Mononuclear cell (primary cell): Measurements from ENCODE around the gene FITM1. TPM values are rescaled to one million over a fixed set of nuclear protein-coding genes. Genes with fewer than 3 reads are reported as not detected.
A peak's percentile ranks its signal among the peaks of the same experiment; 100 is the strongest.

ENCODE experiments used
- H3K27me3 ChIP-seq: 2 replicates; pipeline ENCODE4 v1.6.0; 2011; ENCODE audit warnings: low read length, control low read depth; ENCODE audit not compliant: insufficient read depth
- H3K4me1 ChIP-seq: 2 replicates; pipeline ENCODE4 v1.5.1; 2011; ENCODE audit warnings: mild to moderate bottlenecking, low read length, control low read depth; ENCODE audit not compliant: insufficient read depth
- H3K4me3 ChIP-seq: 2 replicates; pipeline ENCODE4 v1.5.1; 2011; ENCODE audit warnings: mild to moderate bottlenecking, low read length, moderate library complexity
- H3K9me3 ChIP-seq: 2 replicates; pipeline ENCODE4 v1.5.1; 2011; ENCODE audit warnings: low read depth, mild to moderate bottlenecking, control low read depth, low read length
- total RNA-seq: library from RNA; depleted of rRNA; stranded (reverse); fragments of >200 nt; gene quantifications from one replicate; pipeline ENCODE4 v1.2.3, GENCODE V29; 2012

FITM1 gene
- total RNA-seq, 1 donor: 0.42 TPM

DNA sequence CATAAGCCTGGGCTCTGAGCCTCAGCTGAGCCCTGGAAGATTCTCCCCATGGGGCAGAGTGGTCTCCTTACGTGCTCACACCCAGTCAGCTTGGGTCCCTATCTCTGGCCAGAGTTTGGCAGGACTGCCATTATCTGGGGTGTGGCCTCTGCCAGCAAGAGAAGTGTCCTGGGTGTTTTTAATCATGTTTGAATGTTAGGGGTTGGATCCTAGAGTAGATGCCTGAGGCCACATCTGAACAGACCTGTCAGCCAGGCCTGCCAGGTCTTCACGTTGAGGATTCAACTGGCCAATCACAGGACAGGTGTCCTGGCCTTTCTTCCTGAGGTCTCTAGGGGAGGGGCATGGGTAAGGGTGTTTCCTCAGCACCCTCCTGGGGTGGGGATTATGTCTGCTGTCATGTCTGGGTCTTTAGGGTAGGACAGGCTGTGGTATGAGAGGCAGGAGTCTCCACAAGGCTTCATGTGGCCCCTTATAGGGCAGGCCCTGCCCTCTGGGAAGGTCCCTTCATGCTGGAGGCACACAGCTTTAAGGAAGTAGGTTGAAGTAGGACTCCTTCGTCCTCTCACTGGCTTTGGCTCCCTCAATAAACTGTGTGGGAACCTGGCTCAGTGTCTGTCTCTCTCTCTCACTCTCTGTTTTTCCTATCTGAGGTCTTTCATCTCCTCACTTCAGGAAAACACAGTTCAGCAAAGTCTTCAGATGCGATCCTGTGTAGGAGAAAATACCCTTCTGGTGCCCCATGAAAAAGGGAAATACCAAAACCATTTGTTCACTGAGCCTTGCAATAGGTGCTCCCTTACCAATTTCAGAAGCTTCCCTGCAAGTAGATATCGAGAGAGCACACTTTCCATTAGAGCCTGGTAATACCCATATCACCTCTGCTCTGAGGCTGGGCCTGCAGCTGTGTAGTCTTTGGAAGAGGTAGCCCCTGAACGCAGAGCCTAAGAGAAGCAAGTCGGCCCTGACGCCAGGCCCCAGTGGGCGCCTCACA lies 6.7 kb upstream of the FITM1 start:
- Histone ChIP-seq H3K9me3 (no peaks in the 10 kb centered on the region), H3K27me3 (no peaks in the 10 kb centered on the region), H3K4me3 (no peak overlapping the region), H3K4me1 (no peaks in the 10 kb centered on the region)

DNA sequence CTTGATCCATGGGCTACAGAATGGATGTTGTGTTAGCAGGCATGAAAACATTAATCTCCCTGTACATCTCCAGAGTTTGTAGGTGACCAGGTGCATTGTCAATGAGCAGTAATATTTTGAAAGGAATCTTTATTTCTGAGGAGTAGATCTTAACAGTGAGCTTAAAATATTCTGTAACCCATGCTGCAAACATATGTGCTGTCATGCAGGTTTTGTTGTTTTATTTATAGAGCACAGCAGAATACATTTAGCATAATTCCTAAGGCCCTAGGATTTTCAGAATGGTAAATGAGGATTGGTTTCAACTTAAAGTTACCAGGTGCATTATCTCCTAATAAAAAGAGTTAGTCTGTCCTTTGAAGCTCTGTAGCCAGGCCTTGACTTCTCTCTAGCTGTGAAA lies 3.5 kb upstream of the FITM1 start:
- Histone ChIP-seq H3K4me3 (no peak overlapping the region), H3K4me1 (peaks cover 4% of the 10 kb centered on the region), H3K9me3 (no peaks in the 10 kb centered on the region), H3K27me3 (no peaks in the 10 kb centered on the region)

DNA sequence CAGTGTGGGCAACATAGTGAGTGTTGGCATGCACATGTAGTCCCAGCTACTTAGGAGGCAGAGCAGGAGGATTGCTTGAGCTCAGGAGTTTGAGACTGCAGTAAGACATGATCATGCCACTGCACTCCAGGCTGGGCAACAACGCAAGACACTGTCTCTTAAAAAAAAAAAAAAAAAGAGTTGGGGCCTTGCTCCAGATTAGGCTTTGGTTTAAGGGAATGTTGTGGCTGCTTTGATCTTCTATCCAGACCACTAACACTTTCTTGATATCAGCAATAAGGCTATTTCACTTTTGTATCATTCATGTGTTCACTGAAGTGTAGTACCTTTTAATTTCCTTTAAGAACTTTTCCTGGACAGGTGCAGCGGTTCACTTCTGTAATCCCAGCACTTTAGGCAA lies 2.8 kb upstream of the FITM1 start:
- peaks cover 12% of the 10 kb centered on the region for H3K4me1 ChIP-seq
- no peaks in the 10 kb centered on the region for H3K9me3 ChIP-seq
- H3K27me3 ChIP-seq: no peaks in the 10 kb centered on the region
- no peak overlapping the region for H3K4me3 ChIP-seq

DNA sequence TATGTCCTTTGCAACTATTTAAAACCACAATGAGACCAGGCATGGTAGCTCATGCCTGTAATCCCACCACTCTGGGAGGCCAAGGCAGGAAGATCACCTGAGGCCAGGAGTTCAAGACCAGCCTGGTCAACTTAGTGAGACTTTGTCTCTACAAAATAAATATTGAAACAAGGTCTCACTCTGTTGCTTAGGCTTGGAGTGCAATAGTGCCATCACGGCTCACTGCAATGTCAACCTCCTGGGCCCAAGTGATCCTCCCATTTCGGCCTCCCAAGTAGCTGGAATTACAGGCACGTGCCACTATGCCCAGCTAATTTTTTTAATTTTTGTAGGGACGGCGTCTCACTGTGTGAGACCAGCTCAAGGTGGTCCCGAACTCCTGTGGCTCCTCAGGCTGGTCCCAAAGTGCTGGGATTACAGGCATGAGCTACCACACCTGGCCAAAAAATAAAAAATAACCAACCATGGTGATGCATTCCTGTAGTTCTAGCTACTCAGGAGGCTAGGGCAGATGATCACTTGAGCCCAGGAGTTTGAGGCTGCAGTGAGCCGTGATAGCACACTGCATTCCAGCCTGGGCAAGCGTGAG lies 955 bp upstream of the FITM1 start:
- peaks cover 16% of the 10 kb centered on the region for H3K4me1 ChIP-seq
- H3K9me3 ChIP-seq: no peaks in the 10 kb centered on the region
- H3K27me3 ChIP-seq: no peaks in the 10 kb centered on the region
- no peak overlapping the region for H3K4me3 ChIP-seq

DNA sequence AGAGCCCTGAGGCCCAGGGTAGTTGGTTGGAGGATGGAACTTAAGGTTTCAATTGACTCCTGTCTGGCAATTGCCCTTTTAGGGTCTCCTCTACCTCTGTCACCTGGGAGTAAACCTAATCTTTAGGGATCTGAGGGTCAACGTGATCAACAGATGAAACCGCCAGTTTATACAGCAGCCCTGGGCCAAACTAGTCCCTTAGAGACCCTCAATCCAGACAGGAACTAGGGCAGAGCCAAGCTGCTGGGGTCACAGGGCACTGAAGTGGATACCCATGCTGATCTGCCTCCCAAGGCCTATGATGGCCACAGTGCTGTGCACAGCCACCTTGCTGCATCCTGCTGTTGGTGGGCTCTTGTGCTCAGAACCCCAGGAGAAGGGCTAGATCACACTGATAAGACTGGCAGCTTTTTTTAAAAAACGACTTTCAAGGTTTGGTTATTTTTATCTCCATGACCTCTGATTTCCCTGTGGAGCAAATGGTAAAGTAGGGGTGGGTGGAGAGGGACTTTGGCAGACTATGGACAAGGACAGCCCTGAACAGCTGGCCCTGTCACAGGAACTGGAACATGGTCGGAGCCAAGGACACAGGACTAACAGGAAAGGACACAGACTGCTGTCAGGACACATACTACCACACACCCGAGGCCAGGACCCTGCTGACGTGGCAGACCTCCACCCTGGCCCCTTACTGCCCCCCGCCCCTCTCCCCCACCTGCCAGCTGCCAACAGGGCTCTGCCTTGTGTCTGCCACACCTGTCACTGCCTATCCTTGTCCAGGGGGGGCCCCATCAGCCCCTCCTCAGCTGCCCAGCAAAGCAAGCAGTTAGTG lies 474 bp downstream of the FITM1 start:
- Histone ChIP-seq H3K9me3 (no peaks in the 10 kb centered on the region), H3K4me1 (peaks cover 21% of the 10 kb centered on the region), H3K4me3 (no peak overlapping the region), H3K27me3 (no peaks in the 10 kb centered on the region)

DNA sequence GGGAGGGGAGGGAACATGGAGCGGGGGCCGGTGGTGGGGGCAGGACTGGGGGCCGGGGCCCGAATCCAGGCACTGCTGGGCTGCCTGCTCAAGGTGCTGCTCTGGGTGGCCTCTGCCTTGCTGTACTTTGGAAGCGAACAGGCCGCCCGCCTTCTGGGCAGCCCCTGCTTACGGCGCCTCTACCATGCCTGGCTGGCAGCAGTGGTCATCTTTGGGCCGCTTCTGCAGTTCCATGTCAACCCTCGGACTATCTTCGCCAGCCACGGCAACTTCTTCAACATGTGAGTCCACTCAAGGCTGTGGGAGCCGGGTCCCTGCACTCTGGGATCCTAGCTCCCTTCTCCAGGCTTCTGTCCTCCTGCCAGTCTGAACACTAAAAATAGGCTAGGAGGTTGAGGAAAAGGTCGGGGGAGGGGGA lies 1.1 kb downstream of the FITM1 start:
- Histone ChIP-seq H3K27me3 (no peaks in the 10 kb centered on the region), H3K9me3 (no peaks in the 10 kb centered on the region), H3K4me1 (peaks cover 23% of the 10 kb centered on the region), H3K4me3 (no peak overlapping the region)

DNA sequence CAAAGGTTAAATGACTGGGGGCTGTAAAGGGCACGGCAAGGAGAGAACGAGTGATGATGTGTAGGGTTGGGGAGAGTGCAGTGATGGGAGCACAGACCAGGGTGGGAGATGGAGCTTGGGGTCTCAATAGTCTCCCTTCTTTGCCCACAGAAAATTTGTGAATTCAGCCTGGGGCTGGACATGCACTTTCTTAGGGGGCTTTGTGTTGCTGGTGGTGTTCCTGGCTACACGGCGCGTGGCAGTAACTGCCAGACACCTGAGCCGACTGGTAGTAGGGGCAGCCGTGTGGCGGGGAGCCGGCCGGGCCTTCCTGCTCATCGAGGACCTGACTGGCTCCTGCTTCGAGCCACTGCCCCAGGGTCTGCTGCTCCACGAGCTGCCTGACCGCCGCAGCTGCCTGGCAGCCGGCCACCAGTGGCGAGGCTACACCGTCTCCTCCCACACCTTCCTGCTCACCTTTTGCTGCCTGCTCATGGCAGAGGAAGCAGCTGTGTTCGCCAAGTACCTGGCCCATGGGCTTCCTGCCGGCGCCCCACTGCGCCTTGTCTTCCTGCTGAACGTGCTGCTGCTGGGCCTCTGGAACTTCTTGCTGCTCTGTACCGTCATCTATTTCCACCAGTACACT lies 1.7 kb downstream of the FITM1 start:
- H3K9me3 ChIP-seq: no peaks in the 10 kb centered on the region
- no peaks in the 10 kb centered on the region for H3K27me3 ChIP-seq
- no peak overlapping the region for H3K4me3 ChIP-seq
- peaks cover 29% of the 10 kb centered on the region for H3K4me1 ChIP-seq

DNA sequence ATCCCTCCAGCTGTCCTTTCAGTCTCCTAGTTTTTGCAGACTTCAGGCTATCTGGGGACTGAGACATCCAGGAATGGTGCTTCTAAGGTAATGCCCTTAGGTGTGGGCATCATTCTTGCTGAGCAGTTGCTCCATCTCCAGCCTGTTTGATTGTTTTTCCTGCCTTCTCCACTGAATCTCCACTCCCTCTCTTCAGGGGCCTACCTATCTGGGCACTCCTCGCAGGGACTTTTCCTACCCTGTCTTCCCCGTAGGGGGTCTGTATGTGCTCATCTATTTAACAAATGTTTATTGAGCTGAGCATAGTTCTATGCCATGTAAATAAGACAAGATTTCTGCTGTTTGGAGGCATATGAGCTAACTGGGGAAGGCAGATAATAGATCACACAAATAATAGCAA lies 2.5 kb downstream of the FITM1 start:
- H3K27me3 ChIP-seq: no peaks in the 10 kb centered on the region
- peaks cover 37% of the 10 kb centered on the region for H3K4me1 ChIP-seq
- H3K9me3 ChIP-seq: no peaks in the 10 kb centered on the region
- H3K4me3 ChIP-seq: no peak overlapping the region

DNA sequence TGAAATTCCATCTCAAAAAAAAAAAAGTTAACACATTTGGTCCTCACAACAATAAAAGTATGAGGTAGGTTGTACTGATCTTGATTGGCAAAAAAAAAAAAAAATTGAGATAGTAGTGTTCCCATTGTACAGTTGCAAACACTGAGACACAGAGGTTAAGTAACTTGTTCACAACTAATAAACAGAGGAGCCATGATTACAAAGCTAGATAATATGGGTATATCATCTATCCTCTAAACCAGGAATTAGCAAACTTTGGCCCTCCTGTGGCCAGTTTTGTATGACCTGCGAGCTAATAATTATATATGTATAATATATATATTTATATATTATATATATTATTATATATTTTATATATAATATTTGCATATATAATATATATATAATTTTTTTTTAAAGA lies 3.3 kb downstream of the FITM1 start:
- peaks cover 40% of the 10 kb centered on the region for H3K4me1 ChIP-seq
- H3K27me3 ChIP-seq: no peaks in the 10 kb centered on the region
- H3K4me3 ChIP-seq: no peak overlapping the region
- H3K9me3 ChIP-seq: no peaks in the 10 kb centered on the region

DNA sequence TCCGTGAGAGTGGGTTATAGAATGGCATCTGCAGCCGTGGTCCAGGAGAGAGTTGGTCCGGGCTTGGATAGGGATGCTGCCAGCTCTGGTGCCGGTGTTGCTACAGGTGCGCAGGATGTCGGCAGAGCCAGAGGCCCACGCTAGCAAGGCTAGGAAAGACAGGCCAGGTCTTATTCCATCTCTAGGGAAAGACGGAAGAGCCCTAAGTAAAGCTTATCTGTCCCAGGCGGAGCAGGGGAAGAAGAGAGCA lies 5.0 kb downstream of the FITM1 start:
- Histone ChIP-seq H3K9me3 (no peaks in the 10 kb centered on the region), H3K4me1 (peaks cover 56% of the 10 kb centered on the region), H3K4me3 (peak overlapping the region; percentile 93), H3K27me3 (no peaks in the 10 kb centered on the region)

DNA sequence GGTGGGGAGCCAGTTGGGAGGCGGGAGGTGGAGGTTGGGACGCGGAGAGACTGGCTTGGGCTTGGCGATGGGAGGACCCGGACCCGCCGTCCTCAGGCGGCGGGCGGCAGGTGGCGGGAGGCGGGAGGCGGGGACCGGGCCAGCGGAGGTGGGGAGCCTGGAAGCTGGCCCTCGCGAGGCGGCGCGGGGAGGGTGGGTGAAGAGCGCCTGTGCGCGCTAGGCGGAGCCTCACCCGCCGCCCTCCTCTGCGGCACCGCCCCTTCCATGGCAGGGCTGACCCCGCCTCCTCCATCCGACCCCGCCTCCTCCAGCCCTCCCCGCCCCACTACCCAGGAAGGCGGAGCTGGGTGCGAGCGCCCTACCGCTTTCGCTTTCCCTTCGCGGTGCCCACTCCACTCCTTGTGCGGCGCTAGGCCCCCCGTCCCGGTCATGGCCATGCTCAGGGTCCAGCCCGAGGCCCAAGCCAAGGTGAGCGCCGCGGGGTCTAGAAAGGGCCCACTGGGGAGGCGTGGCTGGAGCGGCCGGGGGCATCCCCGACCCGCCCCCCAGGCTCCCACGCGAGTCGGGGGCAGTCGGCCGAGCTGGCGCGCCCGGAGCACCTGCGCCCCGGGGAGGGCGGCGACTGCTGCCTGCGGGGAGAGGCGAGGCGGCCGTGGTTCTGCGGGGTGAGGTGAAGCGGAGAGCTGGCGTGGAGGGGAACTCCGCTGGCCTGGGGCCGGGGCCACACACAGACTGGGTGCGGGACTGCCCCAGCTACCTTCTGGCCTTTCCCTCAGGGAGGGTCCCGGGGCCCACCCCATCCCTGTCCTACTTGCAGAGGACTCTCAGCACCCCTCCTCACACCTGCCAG lies 5.6 kb downstream of the FITM1 start, which contains the start of gene PSME1:
PSME1 (plus strand) TSS at position 361 of the 850 bp plus-strand sequence; CDS start at position 430, 69 bp downstream.
- Histone ChIP-seq H3K27me3 (no peaks in the 10 kb centered on the region), H3K4me3 (peak within 1 kb of the TSS; percentile 93), H3K9me3 (no peaks in the 10 kb centered on the region), H3K4me1 (peaks cover 61% of the 10 kb centered on the region)

DNA sequence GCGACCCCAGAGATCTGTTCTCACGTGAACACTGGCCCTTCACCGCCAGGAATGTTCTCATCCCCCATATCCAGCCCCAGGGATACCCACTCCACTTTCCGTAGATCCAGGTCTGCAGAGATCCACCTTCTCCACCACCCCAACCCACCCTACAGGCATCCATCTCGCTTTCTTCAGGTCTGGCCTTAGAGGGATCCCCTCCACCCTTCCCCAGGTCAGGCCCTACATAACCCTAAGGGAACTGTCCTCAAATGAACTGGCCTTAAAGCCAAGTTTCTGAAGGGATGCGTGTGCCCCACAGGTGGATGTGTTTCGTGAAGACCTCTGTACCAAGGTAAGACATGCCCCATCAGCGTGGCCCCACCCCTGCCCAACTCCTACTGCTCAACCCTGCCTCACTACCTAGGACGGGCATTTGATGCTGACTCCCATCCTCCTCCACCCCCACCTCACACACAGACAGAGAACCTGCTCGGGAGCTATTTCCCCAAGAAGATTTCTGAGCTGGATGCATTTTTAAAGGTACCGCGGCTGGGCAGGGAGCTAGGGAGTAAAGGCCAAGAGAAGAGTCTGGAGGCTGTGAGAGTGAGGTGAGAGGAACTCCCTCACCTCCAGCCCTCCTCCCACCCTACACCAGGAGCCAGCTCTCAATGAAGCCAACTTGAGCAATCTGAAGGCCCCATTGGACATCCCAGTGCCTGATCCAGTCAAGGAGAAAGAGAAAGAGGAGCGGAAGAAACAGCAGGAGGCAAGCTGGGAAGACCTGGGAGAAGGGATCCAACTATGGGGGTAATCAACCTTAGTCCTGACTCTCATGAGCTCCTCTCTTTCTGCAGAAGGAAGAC lies 6.4 kb downstream of the FITM1 start:
- Histone ChIP-seq H3K4me3 (peak overlapping the region; percentile 93), H3K9me3 (no peaks in the 10 kb centered on the region), H3K27me3 (no peaks in the 10 kb centered on the region), H3K4me1 (peaks cover 59% of the 10 kb centered on the region)

DNA sequence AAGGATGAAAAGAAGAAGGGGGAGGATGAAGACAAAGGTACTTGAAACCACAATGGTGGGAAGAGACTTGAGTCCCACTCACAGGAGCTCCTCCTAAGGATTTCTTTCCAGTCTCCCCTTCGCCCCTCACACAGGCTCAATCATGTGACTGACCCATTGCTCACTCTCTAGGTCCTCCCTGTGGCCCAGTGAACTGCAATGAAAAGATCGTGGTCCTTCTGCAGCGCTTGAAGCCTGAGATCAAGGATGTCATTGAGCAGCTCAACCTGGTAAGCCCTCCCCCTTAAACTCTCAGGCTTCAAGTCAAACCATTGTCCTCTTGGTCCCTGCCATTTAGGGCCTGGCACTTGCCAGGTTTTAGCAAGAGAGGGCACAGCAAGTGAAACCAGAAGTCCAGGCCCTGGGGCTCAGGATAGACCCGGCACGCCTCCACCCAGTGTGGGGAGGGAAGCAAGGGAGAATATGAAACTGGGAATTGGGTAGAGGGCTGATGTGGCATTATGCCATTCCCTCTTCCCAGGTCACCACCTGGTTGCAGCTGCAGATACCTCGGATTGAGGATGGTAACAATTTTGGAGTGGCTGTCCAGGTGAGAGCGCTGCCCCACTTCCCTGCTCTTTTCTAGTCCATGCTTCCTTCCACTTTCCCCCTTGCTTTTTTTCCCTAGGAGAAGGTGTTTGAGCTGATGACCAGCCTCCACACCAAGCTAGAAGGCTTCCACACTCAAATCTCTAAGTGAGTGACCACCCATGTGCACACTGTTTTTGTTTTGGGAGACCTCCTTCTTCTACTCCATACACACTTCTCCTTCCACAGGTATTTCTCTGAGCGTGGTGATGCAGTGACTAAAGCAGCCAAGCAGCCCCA lies 7.3 kb downstream of the FITM1 start:
- no peaks in the 10 kb centered on the region for H3K9me3 ChIP-seq
- no peak overlapping the region for H3K4me3 ChIP-seq
- peaks cover 56% of the 10 kb centered on the region for H3K4me1 ChIP-seq
- no peaks in the 10 kb centered on the region for H3K27me3 ChIP-seq
